SKM-1 treated with dmso at 0.1 percent for 144 hours (cell line): Measurements from ENCODE around the gene ATP5MG.
A peak's percentile ranks its signal among the peaks of the same experiment; 100 is the strongest.
"Not testable (repeated sequence)": the region's sequence is repeated elsewhere in the genome, so short reads cannot be mapped to it uniquely, and the experiment has no call there.

Experiments used
- DNase-seq: peaks from one replicate; lab custom pipeline; 2025; ENCODE audit not compliant: unreplicated experiment; lab: John Stamatoyannopoulos, UW

The ATP5MG gene

GRCh38 chr11:118401151-118401879 is at the start of gene ATP5MG:
Gene ATP5MG (plus strand): TSS chr11:118401606. CDS start chr11:118401666, 60 bp downstream.
- peak; percentile 87 for DNase-seq

GRCh38 chr11:118353084-118353710 is 48.2 kb upstream of the ATP5MG start:
- DNase-seq = peak; percentile 5

DNA sequence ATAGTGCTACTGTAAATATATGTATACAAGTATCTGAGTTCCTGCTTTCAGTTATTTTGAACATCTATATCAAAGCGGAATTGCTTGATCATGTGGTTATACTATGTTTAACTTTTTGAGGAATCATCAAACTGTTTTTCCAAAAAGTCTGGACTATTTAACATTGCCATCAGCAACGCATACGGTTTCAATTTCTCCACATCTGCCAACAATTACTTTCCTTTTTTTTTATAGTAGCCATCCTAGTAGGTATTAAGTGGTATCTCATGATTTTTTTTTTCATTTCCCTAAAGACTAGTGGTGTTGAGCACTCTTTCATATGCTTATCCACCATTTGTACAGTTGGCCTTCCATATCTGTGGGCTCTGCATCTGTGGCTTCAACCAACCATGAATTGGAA is 43.3 kb upstream of the ATP5MG start:
- no peak for DNase-seq

DNA sequence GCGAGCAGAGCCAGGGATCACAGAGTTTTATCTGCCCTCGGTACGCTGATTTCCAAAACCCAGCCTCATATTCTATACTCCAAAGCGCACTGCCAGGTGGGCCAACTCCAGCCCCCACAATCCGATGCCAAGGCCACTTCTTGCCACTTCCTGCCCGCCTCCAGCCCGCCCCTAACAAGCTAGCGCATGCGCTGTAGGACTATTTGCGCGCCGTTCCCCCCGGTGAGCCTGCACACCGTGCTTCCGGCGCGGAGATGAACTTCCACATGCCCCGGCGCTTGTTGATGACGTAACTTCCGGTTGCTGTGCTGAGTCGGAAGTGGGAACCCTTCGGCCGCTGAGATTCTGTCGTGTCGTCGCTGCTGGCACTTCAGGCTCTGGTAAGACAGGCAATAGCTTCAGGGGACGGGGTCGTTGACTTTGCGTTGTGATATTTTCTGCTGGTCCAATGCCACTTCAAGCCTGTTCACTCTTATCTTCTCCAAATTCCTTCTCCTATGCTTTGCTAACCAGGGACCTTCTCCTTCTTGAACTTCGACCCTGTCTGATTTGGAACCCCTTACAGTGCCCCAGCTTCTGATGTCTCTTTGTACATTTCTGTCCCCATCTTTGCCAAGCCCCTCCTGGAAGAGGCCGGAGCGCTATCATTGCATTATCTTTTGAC is 42.0 kb upstream of the ATP5MG start, which contains the start of gene UBE4A:
UBE4A (plus strand) TSS at position 306 of the 664 bp plus-strand sequence. CDS start 5,481 bp downstream, outside the sequence.
- peak; percentile 93 for DNase-seq

DNA sequence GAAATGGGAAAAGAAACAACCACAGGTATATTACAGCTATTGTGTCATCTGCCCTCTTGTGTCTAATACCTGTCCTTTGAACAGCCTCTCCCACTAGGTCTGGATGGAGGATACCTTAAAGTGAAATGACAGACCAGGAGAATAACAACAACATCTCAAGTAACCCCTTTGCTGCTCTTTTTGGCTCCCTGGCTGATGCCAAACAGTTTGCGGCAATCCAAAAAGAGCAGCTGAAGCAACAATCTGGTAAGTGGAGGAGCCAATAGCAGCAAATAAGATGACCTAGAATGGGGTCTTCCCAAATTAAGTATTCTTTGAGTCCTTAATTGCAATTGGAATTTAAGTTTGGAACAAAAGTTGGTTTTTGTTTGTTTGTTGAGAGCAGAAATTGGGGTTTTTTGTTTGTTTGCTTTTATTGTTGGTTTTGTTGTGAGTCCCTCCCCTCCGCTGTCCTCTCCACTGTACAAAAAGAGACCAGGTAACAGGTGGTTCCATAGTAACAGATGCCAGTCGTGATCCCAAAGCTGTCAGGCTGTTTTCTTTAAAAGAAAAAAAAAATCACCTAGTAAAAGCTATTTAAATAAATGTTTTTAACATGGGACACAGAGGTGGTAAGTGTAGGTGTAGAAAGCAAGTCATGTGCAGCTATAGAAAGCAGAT is 36.3 kb upstream of the ATP5MG start:
- no peak for DNase-seq

DNA sequence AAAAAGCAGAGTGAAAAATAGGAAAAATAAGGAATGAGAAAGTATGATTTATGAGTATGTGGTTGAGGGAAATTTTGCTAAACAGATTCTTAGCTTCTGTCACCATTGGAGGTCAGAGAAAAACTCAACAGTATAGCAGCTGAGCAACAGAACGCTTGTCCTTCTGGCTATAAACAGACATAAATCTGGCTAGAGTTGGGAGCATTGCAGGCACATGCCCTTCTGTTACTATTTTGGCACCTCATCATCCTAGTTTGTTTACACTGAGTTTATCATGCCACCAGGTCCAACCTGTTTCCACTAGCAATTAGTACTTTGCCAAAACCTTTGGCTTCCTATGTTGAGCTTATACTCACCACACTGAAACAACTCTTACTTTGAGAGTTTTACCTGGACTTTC is 35.1 kb upstream of the ATP5MG start:
- no peak for DNase-seq

DNA sequence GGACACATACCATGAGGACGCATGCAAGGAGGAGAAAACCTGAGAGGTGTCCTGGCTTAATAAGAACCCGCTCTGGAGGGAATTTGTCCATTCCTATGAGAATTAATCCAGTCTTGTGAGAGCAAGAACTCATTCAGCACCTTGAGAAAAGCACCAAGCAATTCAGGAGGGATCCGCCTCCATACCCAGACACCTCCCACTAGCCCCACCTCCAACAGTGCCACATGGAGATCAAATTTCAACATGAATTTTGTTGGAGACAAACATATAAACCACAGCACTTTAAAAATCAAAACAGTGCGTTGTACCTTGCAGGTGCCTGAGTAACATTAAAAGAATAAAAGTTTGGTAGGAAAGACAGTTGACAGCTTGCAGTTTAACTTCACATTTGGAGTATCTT is 30.6 kb upstream of the ATP5MG start:
- no peak for DNase-seq

DNA sequence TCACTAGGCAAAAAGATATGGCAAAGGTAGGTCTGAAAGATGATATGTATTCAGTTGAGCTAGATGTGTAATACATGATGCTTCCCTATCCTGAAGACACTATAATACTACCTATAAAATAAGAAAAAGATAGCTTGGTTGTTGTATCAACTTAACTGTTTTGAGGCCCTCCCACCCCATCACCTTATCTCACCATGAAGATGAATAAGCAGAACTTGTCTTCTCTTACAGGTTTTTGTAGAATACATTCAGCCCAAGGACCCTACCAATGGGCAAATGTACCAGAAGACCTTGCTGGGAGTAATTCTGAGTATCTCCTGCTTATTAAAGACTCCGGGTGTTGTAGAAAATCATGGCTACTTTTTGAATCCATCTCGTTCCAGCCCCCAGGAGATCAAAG is 28.1 kb upstream of the ATP5MG start:
- no peak for DNase-seq

- no peak for DNase-seq
These were observed 27.5 kb upstream of the ATP5MG start for GRCh38 chr11:118373871-118374270.

DNA sequence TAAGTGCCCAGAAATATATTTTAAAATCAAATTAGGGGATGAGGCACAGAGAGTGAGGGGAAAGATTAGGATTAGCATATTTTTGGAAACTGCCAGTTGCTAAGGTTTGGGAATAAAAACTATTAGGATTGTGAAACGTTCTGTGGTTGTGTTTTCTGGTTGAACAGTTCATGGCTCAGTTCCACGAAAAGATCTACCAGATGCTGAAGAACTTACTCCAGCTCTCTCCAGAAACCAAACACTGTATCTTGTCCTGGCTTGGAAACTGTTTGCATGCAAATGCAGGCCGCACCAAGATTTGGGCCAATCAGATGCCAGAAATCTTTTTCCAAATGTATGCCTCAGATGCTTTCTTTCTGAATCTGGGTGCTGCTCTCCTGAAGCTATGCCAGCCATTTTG is 26.7 kb upstream of the ATP5MG start:
- no peak for DNase-seq

- DNase-seq = no peak
These were observed 25.4 kb upstream of the ATP5MG start for GRCh38 chr11:118375978-118376377.

DNA sequence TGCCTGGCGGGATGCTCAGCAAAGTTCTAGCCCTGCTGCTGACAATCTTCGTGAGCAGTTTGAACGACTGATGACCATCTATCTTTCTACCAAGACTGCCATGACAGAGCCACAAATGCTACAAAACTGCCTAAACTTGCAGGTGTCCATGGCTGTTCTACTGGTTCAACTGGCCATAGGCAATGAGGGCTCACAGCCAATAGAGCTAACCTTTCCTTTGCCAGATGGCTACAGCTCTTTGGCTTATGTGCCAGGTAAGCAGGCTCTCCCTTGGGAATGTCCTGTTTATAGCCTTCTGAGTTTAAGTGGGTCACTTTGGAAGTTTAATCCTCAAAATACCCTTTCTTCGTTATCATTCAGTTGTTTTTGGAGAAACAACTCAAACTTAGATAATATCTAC is 21.9 kb upstream of the ATP5MG start:
- DNase-seq = no peak

DNA sequence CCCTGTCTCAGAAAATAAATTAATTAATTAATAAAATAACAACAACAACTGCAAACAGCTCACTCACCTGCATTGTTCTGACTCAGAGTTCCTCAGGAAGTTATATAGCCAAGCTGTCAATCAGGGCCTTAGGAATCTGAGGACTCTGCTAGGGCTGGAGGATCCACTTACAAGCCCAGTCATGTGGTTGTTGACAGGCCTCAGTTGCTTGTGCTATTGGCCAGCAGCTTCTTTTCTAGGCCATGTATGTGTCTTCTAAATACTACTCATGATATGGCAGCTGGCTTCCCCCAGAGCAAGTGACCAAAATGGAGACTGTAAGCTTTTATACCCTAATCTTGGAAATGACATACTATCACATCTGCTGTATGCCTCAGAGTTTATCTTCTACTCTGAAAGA is 20.8 kb upstream of the ATP5MG start:
- no peak for DNase-seq

GRCh38 chr11:118382954-118383353 is 18.5 kb upstream of the ATP5MG start:
- no peak for DNase-seq

- DNase-seq = no peak
These were observed 17.7 kb upstream of the ATP5MG start for GRCh38 chr11:118383657-118384056.

GRCh38 chr11:118396097-118396501 is 5.3 kb upstream of the ATP5MG start:
- no peak for DNase-seq

DNA sequence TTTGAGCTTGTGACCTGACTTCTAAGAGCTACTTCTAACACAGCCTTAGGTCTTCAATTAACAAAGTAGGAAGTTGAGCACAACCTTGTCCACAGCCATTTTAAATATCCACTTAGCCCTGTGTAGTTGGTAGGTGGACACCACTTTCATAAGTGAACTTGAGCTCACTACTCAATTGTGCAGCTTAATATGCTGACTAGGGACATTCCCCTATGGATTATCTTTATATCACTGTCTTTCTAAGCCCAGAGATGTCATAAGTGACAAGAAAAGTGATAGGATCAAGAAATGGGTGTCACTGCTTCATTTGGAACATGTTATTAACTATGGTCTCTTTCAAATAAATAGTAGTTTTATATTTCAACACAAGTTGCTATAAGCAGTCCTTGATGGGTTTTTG is 4.0 kb upstream of the ATP5MG start:
- DNase-seq = no peak

DNA sequence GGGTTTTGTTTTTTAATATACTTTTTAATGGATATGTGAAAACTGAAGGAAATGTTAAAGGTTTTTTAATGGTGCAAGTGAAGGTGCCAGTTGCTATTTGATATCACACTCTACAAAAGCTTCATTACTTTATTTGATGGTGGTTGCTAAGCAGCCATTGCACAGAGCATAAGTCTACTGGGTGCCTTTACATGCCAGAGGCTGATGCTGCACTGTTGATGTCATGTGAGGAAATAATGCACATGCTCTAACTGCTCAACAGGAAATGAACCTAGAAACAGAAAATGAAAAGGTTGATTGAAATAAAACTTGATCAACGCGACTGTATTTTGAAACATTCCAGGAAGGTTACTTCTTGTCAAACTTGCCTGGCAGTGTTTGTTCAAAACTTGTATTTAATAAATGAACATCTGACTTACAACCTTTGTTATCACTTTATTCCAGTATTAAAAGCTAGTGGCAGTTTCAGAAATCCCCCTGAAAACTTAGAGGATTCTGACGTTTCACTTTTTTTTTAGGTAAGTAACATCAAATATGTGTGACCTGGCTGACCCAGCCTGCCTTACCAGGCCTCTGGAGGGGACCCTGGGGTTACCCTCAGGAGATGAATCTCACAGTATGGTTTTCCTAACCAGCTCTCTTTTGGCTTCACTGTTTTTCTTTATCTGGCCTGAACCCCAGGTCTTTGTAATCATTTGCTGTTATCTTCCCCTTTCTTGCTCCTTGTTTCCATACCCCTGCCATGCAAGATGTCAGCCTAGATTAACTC is 2.4 kb upstream of the ATP5MG start:
- no peak for DNase-seq

DNA sequence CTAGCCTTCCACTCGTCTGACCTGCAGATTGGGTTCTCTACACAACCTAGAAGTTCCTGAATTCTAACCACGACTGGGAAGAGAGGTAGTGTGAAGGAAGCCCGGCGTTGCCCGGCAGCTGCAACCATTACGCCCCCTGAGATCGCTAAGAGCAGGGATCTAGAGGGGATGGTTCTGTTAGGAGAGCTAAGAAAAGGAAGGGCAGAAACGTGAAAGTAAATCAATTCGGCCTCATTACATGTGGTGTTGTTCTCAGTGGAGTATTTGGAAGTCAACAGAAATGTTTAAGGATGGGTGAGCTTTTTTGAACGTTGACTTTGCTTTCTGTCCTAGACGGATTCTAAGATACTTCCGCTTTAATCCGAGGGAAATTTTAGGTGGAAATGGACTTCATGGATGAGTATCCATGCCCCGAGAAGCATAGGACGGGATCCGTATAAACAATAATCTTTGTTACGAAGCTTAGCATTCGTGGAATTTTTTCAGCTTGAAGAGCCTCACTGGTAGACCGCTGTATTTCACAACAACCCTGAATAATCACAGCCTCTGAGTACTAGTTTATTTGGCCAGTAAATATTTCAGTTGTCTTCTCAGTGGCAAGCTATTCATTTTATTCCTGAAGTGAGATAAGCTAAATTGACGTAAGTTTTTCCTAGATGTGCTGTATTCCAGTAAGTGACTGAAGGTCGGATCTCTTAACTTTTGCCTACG is 629 bp downstream of the ATP5MG start:
- DNase-seq = no peak

- DNase-seq = not testable (repeated sequence)
These were observed 1.2 kb downstream of the ATP5MG start for GRCh38 chr11:118402594-118402993.
